GM18505 (cell line): ENCODE measurements around the gene HDC.

Experiments used
- ATAC-seq: cut with Tn5 transposase; IDR thresholded peaks from one replicate; pipeline ENCODE4 v1.9.1; 2021; ENCODE audit not compliant: unreplicated experiment
- POLR2A ChIP-seq: IDR thresholded peaks from 4 replicates; pipeline ENCODE4 v1.6.1; 2011; ENCODE audit warnings: borderline replicate concordance; ENCODE audit not compliant: insufficient read depth, insufficient read length; ENCODE audit errors: extremely low read depth

Gene HDC

DNA sequence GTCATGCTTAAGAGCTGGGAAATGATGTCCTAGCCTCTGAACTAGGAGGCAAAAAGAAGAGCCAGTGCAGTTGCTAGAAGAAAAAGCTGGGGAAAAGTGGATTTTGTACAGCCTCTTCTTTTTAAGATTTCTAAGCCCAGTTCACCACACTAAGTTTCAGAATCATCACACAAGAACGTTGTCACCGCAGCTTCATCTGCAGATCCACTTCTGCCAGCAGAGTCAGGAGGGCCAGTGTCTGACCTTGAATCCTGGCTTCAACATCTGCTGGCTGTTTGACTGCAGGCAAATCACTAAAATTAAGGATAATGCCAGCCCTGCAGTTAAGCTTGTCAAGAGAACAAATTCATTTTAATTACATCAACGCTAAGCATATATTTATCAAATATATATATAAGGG lies 36.2 kb downstream of the HDC start:
- no peak for TF ChIP-seq POLR2A
- ATAC-seq: no peak

DNA sequence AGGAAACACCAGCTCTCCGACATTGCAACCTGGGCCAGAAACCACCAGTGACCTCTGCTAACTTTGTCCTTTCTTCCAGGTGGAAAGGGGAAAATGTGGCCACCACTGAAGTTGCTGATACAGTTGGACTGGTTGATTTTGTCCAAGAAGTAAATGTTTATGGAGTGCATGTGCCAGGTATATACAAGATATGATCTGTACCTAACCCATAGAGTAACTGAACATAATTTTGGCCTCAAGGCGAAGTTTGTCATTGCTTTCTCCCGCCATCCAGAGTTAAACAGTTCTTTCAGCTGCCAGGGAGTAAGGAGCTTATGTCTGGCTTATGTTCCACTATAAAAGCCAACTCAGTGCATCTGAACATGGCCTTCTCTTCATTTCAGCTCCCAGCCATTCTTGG lies 36.7 kb downstream of the HDC start:
- no peak for ATAC-seq
- TF ChIP-seq POLR2A: no peak

DNA sequence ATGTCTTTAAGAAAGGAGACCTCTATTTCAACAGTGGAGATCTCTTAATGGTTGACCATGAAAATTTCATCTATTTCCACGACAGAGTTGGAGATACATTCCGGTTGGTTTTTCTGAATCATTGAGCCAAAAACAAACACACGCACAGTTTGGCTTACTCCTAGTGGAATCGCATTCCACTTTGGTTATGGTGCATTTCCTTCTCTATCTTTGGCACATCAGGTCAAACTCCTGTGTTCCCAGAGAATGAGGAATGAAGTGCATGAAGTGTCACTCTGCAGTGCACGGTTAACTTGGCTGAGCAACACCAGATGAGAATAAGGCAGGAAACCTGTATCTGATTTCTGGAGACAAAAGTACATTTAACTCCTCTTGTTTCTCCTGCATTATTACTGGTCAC lies 38.5 kb downstream of the HDC start:
- ATAC-seq: no peak
- no peak for TF ChIP-seq POLR2A

DNA sequence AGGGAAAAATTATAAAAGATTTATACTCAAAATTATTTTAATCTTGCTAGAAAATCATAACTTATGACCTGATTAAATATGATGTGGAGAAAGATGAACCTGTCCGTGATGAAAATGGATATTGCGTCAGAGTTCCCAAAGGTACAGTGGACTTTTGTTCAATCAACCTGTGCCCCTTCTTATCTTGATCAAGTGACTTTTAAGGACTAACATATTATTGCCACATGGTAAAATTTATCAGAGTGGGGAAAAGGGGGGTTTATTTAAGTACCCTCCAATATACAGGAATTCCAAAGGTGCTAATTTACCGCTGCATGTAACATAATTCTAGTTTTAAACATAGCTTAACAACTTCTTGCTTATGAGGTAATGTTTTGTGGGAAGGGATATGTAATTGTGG lies 39.6 kb downstream of the HDC start:
- ATAC-seq: no peak
- TF ChIP-seq POLR2A: no peak

DNA sequence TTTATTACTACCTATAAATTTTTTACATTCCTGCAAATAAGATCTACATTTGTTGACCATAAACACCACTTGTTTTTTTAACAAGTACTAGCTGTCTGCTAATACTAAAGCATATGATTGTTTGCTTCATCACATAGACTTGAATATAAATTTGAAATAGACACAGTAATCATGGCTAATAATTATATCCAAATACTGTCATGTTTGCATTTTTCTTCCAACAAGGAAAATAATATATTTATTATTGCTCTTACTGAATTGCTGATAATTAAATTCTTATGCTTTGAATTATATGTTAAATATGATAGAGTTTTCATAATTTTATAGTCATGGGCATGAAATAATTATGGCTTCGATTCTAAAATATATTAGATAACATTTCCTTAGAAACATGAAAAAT lies 40.5 kb downstream of the HDC start:
- no peak for ATAC-seq
- TF ChIP-seq POLR2A: no peak

DNA sequence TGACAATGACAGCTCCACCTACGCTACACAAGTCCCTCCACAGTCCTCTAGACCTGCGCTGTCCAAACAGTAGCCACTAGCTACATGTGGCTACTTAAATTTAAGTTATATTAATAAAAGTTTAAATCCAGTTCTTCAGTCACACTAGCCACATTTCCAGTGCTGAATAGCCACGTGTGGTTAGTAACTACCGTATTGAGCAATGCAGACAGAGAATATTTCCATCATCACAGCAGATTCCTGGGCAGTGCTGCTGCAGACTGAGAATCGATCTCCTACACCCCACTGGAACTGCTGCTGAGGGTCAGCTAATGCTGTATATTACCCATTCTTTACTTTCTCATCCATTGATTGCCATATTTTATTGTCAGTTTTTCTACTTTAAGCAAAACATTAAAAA lies 40.9 kb downstream of the HDC start:
- ATAC-seq: no peak
- no peak for TF ChIP-seq POLR2A

DNA sequence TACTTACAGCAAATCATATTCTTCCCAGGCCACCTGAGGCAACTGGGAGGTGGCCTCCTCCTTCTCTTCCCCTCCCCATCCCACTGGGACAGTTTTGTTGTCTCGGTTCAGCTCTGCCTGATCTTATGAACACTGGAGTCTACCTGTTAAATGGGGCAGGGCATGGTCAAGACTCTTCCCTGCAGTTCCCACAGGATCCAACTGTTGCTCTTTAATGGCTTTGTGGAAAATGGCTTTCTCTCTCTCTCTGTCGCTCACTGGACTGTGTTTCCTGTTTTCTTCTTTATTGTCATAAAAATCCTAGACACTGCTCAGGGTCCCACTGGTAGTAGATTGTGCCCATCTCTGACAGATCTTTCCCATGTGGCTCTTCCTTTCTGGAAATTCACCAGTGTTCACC lies 43.3 kb downstream of the HDC start:
- no peak for ATAC-seq
- TF ChIP-seq POLR2A: no peak

DNA sequence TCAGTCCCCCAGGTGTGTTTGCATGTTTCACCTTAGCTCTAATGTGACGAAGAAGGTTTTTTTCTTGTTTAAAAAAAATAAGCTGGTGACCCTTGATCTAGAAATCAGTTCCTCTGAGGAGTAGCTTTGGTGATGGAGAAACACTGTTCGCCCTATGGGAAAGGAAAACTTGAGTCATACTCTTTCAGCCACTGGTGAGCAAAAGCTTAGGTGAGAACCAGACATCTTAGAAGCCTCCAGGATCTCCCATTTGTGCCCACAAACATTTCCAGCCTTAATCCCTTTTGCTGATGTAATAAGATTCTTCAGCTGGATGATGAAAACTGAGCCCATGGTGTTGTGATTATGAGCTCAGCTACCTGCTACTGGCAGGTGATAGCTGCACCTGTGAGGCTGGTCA lies 45.7 kb downstream of the HDC start:
- no peak for TF ChIP-seq POLR2A
- ATAC-seq: no peak

DNA sequence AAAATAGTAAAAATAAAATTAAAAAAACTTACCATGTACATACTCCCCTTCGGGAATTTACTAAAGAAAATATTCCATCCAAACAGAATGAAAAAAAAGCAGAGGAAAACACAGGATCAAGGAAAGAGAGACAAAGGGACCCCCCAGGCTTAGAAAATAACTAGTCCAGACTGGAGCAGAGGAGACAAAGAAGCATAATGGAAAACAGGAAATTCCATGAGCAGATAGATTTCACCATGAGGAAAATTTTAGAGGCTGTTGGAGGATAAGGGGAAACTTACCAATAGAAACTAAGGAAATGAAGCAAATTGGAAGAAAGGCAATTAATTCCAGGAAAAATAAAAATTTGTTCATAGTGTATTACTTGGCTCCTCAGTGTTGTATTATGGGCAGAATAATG lies 46.8 kb downstream of the HDC start:
- no peak for ATAC-seq
- TF ChIP-seq POLR2A: no peak

DNA sequence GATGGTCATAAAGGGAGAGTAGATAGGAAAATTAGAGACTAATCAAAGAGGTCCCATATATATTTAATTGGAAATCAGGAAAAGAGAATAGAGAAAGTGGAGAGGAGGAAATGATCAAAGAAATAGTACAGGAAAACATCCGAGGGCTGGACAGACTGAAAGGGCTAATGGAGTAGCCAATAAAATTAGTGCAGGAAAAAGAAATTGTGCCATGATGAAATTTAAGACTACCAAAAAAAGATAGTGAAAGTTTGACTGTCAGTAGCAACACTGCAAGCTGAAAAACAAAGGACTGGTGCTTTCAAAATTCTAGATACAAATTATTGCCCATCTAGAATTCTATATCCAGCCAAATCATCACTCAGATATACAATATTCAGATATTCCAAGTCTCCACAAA lies 47.2 kb downstream of the HDC start:
- TF ChIP-seq POLR2A: no peak
- no peak for ATAC-seq

DNA sequence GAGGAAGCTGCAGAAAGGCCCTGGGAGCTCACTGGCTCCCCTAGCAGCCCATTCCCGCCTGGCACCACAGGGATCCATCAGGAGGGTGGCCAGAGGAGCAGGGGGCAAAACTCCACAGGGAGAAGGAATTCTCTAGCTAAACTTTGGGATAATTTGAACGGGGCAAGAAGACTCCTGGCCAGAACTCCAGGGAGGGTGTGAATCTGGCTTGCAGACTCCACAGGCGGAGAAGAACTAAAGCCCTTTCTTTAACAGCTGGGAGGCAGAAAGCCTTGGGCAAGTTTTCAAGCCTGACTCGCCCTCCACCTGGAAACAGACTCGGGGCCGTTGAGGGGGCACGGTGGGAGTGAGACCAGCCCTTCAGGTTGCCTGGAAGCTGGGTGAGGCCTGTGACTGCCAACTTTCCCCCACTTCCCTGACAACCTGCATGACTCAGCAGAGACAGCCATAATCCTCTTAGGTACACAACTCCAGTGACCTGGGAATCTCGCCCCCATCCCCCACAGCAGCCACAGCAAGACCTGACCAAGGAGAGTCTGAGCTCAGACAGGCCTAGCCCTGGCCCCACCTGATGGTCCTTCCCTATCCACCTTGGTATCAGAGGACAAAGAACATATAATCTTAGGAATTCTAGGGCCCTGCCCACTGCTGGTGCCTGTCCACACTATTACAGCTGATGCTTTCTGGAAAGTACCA lies 54.9 kb downstream of the HDC start:
- no peak for ATAC-seq
- no peak for TF ChIP-seq POLR2A

DNA sequence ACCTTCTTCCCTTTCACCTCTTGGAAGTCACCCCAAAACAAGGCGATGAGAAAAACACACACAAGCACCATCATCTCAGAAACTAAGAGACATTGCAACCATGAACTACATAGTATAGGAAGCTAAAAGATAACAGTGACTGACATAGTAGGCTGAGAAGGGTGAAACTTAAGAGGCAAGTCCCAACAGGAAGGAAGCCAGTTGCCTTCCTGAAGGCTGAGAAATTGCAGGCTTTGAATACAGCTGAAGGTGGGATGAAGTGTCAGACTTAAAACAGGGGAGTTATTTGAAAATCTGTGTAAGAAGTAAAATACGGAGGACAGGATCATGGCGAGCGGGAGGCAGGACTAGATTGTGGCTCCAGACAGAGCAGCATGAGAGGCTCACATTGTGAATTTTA lies 55.7 kb downstream of the HDC start:
- no peak for ATAC-seq
- TF ChIP-seq POLR2A: no peak

DNA sequence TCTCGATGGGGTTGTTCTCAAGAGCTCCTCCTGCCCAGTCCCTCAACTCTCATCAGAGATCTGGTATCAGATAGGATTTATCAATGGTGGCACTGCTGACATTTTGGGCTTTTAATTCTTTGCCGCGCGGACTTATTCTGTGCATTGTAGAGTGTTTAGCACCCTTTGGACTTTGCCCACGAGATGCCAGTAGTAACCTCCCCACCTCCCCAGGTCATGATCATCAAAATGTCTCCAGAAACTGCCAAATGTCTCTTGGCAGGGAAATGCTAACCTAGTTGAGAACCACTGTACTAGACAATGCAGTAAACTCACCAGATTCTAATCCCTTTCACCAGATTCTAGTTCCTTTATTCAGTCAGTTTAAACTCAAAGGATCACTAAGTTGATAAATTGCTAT lies 59.5 kb downstream of the HDC start:
- no peak for ATAC-seq
- TF ChIP-seq POLR2A: no peak

DNA sequence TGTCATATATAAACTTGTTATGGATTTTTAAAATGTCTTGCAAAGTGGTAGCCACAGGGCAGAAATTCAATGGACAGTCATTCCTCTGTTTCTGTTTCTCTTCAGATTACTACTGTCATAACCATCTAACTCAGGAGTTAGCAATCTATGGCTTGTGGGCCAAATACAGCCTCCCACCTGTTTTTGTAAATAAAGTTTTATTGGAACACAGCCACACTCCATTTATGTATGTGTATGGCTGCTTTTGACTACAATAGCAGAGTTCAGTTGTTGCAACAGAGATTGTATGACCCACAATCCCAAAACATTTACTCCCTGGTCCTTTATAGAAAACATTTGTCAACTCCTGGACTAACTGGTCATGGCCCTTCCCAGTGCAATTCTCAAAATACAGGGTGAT lies 63.5 kb downstream of the HDC start:
- TF ChIP-seq POLR2A: no peak
- ATAC-seq: no peak
